Skeletal muscle satellite cell (primary cell): ENCODE measurements around the gene SAP30BP.

Experiments used
- H3K27me3 ChIP-seq: 2 replicates; pipeline ENCODE4 v1.7.0; 2013; ENCODE audit warnings: low read length; ENCODE audit not compliant: control insufficient read depth, insufficient read depth
- H3K36me3 ChIP-seq: 2 replicates; pipeline ENCODE4 v1.7.0; 2013; ENCODE audit warnings: mild to moderate bottlenecking, control low read depth, low read length; ENCODE audit not compliant: insufficient read depth
- H3K4me1 ChIP-seq: 2 replicates; pipeline ENCODE4 v1.7.0; 2013; ENCODE audit warnings: low read length; ENCODE audit not compliant: control insufficient read depth, insufficient read depth
- H3K4me2 ChIP-seq: 2 replicates; pipeline ENCODE4 v1.7.0; 2013; ENCODE audit warnings: mild to moderate bottlenecking, low read length
- H3K4me3 ChIP-seq: 2 replicates; pipeline ENCODE4 v1.7.0; 2013; ENCODE audit warnings: low read length
- H3K9ac ChIP-seq: 2 replicates; pipeline ENCODE4 v1.7.0; 2013; ENCODE audit warnings: mild to moderate bottlenecking, low read depth, low read length, moderate library complexity
- H3K9me3 ChIP-seq: replicated peaks from 2 replicates; pipeline ENCODE4 v1.7.0; 2013; ENCODE audit warnings: mild to moderate bottlenecking, control low read depth, low read length

Gene SAP30BP

DNA sequence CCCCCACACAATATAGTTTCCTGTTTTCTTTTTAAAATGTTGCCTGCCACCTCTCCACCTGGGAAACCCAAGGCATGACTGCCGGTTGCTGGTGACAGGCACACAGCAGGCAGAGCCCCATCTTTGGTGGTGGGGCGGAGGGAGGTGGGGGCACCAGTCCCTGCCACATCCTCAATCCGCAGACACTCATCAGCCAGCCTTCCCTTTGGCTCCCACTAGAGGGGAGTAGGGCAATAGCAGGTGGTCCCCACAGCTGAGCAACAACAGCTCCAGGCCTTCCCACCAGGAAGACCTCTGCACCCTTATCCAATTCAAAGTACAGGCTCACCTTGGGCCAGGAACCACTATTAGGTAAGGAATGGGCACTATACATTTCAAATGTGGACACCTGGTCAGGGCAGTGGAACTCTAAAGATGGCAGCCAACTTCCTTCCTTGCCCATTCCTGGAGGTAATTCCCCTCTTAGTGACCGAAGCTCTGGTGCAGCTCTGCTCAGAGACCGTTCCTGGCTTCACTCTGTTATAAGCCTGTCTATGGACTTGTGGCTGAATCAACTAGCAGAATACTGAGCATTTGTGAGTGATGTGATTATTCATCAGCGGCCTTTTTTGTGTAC lies 14.1 kb upstream of the SAP30BP start:
- no peaks in the 10 kb centered on the region for H3K9me3 ChIP-seq
- no peaks in the 10 kb centered on the region for H3K4me1 ChIP-seq
- no peaks in the 10 kb centered on the region for H3K27me3 ChIP-seq
- H3K4me2 ChIP-seq: no peak overlapping the region
- H3K4me3 ChIP-seq: no peak overlapping the region
- peaks cover 16% of the 10 kb centered on the region for H3K36me3 ChIP-seq
- no peak overlapping the region for H3K9ac ChIP-seq

- Histone ChIP-seq H3K27me3 (no peaks in the 10 kb centered on the region), H3K9me3 (no peaks in the 10 kb centered on the region), H3K4me2 (no peak overlapping the region), H3K4me3 (no peak overlapping the region), H3K4me1 (no peaks in the 10 kb centered on the region), H3K9ac (no peak overlapping the region), H3K36me3 (peaks cover 13% of the 10 kb centered on the region)
Measured at GRCh38 chr17:75654176-75654575, 13.0 kb upstream of the SAP30BP start.

DNA sequence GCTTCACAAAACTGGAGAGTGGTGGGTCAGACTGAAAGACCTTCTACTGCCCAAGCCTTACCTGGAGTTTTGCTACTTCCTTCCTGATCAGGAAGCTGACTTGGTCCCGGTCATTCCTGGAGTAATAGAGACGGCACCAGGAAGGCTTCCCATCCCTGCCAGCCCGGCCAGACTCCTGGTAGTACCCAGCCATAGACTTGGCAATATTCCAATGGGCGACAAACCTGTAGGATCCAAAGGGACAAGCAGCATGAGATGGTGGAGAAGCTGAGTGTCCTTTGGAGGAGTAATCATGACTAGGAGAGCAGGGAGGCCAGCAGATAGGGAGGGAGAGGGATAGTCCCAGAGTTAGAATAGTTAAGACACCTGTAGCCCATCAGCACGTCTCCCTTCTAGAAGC lies 8.9 kb upstream of the SAP30BP start:
- Histone ChIP-seq H3K9ac (no peak overlapping the region), H3K9me3 (no peaks in the 10 kb centered on the region), H3K36me3 (peaks cover 29% of the 10 kb centered on the region), H3K4me3 (no peak overlapping the region), H3K4me1 (no peaks in the 10 kb centered on the region), H3K4me2 (no peak overlapping the region), H3K27me3 (no peaks in the 10 kb centered on the region)

DNA sequence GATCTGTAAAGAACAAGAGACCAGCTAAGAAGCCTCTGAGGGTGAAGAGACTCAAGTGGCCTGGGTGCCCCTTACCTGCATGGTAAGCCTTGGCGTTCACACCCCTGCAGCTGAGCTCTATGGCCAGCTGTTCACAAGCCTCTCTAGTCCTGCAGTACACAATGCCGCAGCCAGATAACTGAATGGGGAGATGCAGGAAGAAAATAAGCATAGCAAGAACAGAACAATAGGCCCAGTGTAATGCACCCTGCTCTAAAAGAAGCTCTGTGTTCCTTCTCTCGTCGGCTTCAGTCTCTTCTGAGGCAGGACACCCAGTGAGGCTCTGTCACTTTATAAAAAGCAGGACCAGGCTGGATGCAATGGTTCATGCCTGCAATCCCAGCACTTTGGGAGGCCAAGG lies 5.6 kb upstream of the SAP30BP start:
- H3K9ac ChIP-seq: no peak overlapping the region
- no peaks in the 10 kb centered on the region for H3K27me3 ChIP-seq
- no peaks in the 10 kb centered on the region for H3K9me3 ChIP-seq
- H3K36me3 ChIP-seq: peaks cover 29% of the 10 kb centered on the region
- H3K4me2 ChIP-seq: no peak overlapping the region
- H3K4me1 ChIP-seq: peaks cover 7% of the 10 kb centered on the region
- no peak overlapping the region for H3K4me3 ChIP-seq

- no peak overlapping the region for H3K4me3 ChIP-seq
- peaks cover 22% of the 10 kb centered on the region for H3K36me3 ChIP-seq
- peaks cover 7% of the 10 kb centered on the region for H3K4me1 ChIP-seq
- no peaks in the 10 kb centered on the region for H3K27me3 ChIP-seq
- no peaks in the 10 kb centered on the region for H3K9me3 ChIP-seq
- H3K9ac ChIP-seq: no peak overlapping the region
- H3K4me2 ChIP-seq: no peak overlapping the region
Measured at GRCh38 chr17:75662511-75662910, 4.6 kb upstream of the SAP30BP start.

- Histone ChIP-seq H3K4me3 (no peak overlapping the region), H3K27me3 (no peaks in the 10 kb centered on the region), H3K9me3 (no peaks in the 10 kb centered on the region), H3K4me1 (peaks cover 15% of the 10 kb centered on the region), H3K36me3 (peaks cover 22% of the 10 kb centered on the region), H3K9ac (no peak overlapping the region), H3K4me2 (no peak overlapping the region)
Measured at GRCh38 chr17:75664099-75664549, 3.0 kb upstream of the SAP30BP start.

- Histone ChIP-seq H3K9me3 (no peaks in the 10 kb centered on the region), H3K36me3 (peaks cover 29% of the 10 kb centered on the region), H3K27me3 (no peaks in the 10 kb centered on the region), H3K4me2 (peak overlapping the region; percentile 87), H3K4me3 (peak overlapping the region; percentile 98), H3K4me1 (peaks cover 15% of the 10 kb centered on the region), H3K9ac (peak overlapping the region; percentile 95)
Measured at GRCh38 chr17:75665981-75666380, 1.2 kb upstream of the SAP30BP start.

- Histone ChIP-seq H3K36me3 (peaks cover 31% of the 10 kb centered on the region), H3K9ac (peak overlapping the region; percentile 95)
Measured at GRCh38 chr17:75667825-75668224, 687 bp downstream of the SAP30BP start.

GRCh38 chr17:75668489-75668888 lies 1.4 kb downstream of the SAP30BP start:
- peaks cover 18% of the 10 kb centered on the region for H3K4me1 ChIP-seq
- peaks cover 35% of the 10 kb centered on the region for H3K36me3 ChIP-seq
- H3K4me2 ChIP-seq: peak overlapping the region; percentile 80
- no peaks in the 10 kb centered on the region for H3K27me3 ChIP-seq
- no peaks in the 10 kb centered on the region for H3K9me3 ChIP-seq
- peak overlapping the region; percentile 95 for H3K9ac ChIP-seq
- peak overlapping the region; percentile 98 for H3K4me3 ChIP-seq

More at GRCh38 chr17:75667825-75668224, 687 bp downstream of the SAP30BP start:
- Histone ChIP-seq H3K4me3 (peak overlapping the region; percentile 98), H3K9me3 (no peaks in the 10 kb centered on the region), H3K4me2 (peak overlapping the region; percentile 80), H3K27me3 (no peaks in the 10 kb centered on the region), H3K4me1 (peaks cover 15% of the 10 kb centered on the region)

DNA sequence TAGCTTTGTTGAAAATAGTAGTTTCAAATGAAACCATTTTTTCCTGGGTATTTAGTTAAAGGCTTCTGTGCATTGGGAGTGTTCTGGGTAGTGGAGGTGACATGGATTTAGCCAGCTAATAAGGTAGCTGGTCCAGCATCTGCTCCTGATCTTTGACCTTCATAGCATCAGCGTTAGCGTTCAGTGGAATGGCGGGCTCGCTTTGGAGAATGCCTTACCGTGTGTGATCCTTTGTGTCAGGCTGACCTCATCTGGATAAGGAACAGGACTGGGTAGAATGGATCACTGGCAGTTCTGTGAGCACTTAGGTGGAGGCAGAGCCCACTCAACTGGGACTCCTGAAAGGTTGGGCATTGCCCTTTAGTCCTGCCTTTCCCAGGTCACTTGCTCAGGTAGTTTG lies 3.7 kb downstream of the SAP30BP start:
- Histone ChIP-seq H3K4me2 (no peak overlapping the region), H3K4me1 (peaks cover 22% of the 10 kb centered on the region), H3K9me3 (no peaks in the 10 kb centered on the region), H3K9ac (no peak overlapping the region), H3K27me3 (no peaks in the 10 kb centered on the region), H3K4me3 (no peak overlapping the region), H3K36me3 (peaks cover 37% of the 10 kb centered on the region)

DNA sequence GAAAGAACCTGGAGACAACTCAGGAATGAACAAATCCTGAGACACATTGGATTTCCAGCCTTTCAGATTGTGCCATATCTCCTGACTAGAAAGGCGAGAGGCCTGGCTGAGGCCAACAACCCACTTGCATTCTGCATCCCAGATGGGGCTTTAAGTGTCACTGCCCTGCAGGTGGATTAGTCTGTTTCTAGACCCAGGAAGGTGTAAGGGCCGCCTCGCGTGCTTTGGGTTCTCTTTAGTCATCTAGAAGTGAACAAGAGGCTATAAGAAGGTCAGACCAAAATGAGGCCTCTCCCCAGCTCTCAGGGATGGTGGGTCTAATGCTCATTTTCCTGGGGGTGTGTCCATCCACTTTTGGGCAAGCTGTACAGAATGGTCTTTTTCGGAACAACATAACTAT lies 4.9 kb downstream of the SAP30BP start:
- H3K27me3 ChIP-seq: no peaks in the 10 kb centered on the region
- H3K4me3 ChIP-seq: no peak overlapping the region
- H3K4me1 ChIP-seq: peaks cover 16% of the 10 kb centered on the region
- H3K9me3 ChIP-seq: no peaks in the 10 kb centered on the region
- H3K9ac ChIP-seq: no peak overlapping the region
- H3K4me2 ChIP-seq: no peak overlapping the region
- H3K36me3 ChIP-seq: peaks cover 41% of the 10 kb centered on the region

DNA sequence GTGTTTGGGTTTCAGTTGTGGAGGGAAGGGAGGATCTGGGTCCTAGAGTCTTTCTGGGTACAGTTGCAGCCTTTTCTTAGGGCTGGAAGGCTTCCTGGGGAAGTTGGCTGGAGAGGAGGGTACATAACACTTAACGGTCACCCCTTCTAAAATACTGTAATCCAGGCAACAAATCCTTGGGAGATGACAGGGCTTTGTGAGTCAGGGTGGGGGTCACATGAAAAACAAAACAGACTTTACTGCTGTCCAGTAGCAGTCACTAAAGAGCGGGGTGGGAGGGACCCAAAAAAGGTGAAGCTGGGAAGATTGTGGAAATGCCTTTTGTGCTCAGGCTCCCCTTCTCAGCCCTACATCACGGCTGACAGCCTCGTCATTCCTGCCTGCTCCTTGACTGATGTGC lies 6.3 kb downstream of the SAP30BP start:
- H3K4me3 ChIP-seq: no peak overlapping the region
- H3K9ac ChIP-seq: no peak overlapping the region
- peaks cover 46% of the 10 kb centered on the region for H3K36me3 ChIP-seq
- no peaks in the 10 kb centered on the region for H3K9me3 ChIP-seq
- no peaks in the 10 kb centered on the region for H3K27me3 ChIP-seq
- H3K4me1 ChIP-seq: peaks cover 10% of the 10 kb centered on the region
- H3K4me2 ChIP-seq: no peak overlapping the region
